Activated gamma-delta T cell treated with anti-CD3 and anti-CD28 coated beads, Interleukin-2, amount 50 U/mL, for 16 hours (primary cell): ENCODE measurements around the gene RNASEH2B.
A peak's percentile ranks its signal among the peaks of the same experiment; 100 is the strongest.

ENCODE experiments used
- DNase-seq: peaks from one replicate; pipeline ENCODE4 v3.0.0-alpha.2; 2020; ENCODE audit warnings: low read depth

The RNASEH2B gene

DNA sequence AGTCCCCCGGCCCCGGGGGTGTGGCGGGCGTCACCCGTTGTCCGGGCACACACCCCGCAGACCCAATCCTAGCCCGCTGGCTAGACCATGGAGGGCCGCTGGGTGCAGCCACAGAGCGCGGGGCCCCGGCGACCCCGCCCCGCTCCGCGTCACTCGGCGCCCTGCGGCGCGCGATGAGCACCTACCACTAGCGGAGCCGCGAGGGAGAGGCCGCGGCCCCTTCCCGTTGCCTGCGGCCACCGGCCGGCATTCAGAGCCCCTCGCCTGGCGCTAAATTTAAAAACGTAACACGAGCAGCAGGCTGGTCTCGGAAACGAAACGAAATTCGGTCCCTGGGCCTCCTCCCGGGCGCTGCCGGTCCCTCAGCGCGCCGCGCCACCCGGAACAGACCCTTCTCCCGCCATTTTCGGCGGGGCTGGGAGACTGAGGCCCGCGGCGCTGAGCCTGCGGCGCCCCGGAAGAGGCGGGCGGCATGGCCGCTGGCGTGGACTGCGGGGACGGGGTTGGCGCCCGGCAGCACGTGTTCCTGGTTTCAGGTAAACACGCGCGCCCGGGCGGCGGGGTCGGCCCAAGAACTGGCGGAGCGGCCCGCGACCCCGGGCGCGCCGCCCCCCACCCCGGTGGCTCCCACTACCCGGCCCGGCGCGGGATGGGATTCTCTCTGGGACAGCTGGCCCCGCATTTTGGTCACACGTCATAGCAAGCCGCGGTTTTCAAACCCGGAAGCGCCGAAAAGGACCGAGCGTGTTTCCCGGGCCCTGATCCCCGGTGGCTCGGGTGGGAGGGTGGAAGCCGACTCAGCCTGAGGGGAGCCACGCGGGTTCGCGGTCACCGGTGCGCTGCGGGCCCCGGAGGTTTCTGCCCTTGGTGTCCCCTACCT is at the start of gene RNASEH2B:
RNASEH2B (plus strand) TSS at position 187 of the 880 bp plus-strand sequence; CDS start at position 473, 286 bp downstream.
- peak; percentile 41 for DNase-seq

DNA sequence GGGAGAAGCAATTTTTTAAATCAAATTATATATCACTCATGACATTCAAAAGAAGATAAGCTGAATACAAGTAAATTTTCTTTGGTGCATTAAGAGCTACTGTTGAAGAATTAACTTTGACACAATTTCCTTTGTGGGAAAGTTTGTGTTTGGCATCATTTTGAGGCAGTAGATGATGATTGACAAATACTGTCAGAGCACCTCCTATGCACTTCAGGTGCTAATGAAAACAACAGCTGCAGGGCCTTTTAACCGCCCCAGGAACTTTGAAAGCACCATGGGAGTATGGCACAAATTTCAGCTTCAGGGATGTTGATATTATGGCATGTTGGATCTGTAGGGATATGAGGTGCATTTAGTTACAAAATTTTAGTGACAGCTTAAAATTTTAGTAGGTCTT is 45.1 kb upstream of the RNASEH2B start:
- DNase-seq, result no peak

- DNase-seq, result no peak
Measured at GRCh38 chr13:50866817-50867636, 42.6 kb upstream of the RNASEH2B start.

DNA sequence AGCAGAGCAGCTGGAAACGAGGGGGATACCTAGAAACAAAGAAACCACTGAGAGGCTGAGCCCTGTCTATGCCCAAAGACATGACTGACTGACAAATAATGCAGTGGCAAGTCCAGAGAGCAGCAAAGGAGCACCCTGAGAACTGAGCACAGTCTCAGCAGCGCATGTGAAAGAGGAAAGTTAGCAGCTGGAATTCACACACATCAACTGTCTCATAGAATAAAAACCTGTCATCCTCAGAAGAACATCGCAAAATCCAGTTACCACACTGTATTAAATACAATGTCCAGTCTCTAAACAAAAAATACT is 42.0 kb upstream of the RNASEH2B start:
- DNase-seq, result no peak

- DNase-seq, result no peak
Measured at GRCh38 chr13:50871405-50871804, 38.2 kb upstream of the RNASEH2B start.

DNA sequence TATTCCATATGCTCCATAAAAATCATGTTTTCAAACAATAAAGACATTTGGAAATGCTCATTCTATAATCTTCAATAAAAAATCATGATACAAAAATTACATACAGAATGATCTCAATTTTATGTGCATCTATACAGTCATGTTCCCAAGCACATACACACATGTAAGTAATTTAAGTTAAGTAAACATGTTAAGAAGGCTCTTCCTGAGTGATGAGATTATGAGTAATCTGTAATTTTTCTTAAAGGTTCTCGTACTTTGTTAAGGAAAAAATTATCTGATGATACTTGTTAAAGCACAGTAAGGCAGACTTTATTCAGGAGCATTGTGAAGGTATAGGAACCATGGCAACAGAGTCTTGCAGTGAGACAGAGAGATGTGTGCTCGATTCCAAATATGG is 36.1 kb upstream of the RNASEH2B start:
- DNase-seq, result no peak

- no peak for DNase-seq
Measured at GRCh38 chr13:50873991-50874390, 35.6 kb upstream of the RNASEH2B start.

GRCh38 chr13:50882816-50883435 is 26.7 kb upstream of the RNASEH2B start:
- DNase-seq, result no peak

- DNase-seq, result no peak
Measured at GRCh38 chr13:50883728-50884127, 25.9 kb upstream of the RNASEH2B start.

- DNase-seq, result no peak
Measured at GRCh38 chr13:50884265-50884664, 25.3 kb upstream of the RNASEH2B start.

DNA sequence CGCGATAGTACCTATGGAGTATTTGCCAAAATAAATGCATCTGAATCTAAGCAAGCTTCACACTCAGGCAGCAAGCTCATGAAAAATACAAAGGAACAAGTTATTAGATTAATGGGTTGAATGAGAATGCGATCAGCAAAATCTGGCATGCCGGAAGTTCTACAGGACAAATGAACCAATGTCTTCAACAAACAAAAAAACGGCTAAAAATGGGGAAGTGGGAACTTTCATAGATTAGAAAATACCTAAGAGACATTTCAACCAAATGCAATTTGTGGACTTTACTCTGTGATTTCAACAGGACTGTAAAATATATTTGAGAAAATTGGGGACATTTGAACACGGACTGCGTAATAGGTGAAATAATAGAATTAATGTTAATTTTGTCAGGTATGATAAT is 22.4 kb upstream of the RNASEH2B start:
- no peak for DNase-seq

DNA sequence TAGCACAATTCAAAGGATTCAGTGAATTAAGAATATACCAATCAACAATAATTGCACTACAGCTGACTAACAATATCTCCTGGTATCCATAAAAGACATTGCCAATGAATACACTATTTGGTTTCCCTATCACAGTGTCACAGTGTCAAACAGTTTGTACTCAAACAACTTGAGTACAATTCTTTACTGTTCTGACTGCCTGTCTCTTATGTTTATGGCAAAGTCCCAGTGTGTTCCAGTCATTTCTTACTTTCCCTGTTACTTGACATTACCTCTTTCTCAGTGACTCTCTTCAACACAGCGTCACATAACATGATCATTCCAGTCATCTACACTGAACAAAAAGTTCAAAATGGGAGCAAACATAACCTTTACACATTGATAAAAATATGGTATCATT is 21.2 kb upstream of the RNASEH2B start:
- DNase-seq, result no peak

GRCh38 chr13:50889317-50889716 is 20.3 kb upstream of the RNASEH2B start:
- no peak for DNase-seq

- DNase-seq, result no peak
Measured at GRCh38 chr13:50891206-50891605, 18.4 kb upstream of the RNASEH2B start.

DNA sequence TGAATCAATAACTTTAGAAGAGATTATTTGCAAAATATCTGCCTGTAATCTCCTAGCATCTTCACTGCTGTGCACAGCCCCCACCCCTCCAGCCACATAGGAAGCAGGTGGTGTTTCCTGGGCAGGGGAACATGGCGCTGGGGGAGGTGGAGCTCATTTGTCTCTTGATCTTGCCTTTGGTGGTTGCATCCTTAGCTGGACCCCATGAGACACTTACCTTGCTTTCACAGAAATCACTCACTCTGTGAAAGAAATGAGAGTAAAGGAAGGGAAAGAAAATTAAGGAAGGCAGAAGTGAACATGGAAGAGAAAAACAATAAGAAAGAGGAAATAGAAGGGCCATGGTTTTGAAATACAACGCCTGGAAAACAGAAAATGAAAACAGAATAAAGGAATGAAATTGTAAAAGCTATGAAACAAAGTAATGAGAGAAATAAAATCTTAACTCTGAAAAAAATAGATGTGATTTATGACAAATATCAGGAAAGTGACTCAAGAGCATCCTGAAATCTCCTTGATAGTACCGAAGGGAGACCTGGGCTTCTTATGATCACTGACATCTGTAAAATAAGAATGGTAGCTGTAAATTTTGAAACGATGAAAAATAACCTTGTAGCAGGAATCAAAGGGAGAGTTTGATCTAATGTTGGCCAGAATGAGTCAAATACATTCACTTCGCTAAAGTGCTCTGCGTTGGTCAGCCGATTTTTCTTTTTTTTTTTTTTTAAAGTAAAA is 17.2 kb upstream of the RNASEH2B start:
- no peak for DNase-seq

DNA sequence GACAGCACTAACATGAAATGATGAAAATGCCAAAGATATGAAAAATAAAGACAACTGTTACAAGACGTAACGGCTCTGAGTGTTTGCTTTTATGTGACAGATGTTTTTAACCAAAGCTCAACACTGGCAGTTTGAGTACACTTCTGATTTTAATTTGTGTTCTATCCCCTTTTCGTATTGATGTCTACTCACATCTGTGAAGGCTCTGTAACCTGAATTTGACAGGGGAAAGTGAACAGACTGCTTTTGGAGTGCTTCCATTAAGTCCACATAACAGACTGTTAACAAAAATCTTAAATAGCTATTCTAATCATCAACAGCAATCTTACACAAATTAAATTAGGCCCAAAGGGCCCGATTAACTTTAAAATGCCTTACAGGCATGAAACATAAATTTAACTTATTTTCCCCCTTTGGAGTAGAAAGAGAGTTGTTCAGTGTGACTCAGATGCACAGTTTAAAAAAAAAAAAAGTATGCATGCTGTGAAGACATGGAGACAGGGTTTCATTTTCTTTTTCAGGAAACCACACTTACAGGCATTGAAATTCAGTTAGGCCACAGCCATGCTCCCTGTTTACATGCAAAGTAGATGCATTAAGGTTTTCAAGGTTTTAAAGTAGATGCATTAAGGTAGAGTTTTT is 16.3 kb upstream of the RNASEH2B start:
- no peak for DNase-seq

GRCh38 chr13:50894012-50894411 is 15.6 kb upstream of the RNASEH2B start:
- DNase-seq, result no peak

DNA sequence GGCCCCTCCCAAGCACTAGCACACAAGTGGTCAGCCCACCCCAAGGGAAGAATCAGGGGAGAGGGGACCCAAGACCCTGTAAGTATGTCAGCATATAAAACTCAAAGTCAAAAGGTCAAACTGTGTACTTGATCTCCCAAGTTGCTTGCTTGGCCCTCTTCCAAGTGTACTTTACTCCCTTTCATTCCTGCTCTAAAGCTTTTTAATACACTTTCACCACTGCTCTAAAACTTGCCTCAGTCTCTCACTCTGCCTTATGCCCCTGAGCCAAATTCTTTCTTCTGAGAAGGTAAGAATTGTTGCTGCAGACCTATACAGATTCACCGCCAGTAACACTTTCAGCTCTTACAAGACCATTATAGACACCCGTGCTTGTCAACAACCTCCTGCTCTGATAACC is 15.1 kb upstream of the RNASEH2B start:
- no peak for DNase-seq

GRCh38 chr13:50898338-50898737 is 11.3 kb upstream of the RNASEH2B start:
- no peak for DNase-seq

DNA sequence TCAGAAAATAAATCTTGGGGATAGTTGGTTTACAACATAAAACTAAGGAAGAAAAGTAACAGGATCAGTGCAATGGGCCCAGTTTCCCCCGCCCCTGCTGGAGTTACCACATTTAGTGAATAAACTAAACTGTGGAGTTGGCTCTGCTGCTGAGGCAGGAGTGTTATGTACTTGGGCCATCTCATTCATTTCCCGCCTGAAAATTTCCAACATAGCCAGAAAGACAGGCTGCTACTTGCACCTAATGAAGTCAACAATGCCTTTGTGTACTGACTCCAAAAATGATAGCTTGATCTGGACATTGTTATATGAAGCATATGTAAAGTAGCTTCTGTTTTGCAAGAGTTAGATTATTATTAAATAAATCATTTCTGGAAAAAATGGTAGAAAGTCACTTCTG is 7.9 kb upstream of the RNASEH2B start:
- no peak for DNase-seq

DNA sequence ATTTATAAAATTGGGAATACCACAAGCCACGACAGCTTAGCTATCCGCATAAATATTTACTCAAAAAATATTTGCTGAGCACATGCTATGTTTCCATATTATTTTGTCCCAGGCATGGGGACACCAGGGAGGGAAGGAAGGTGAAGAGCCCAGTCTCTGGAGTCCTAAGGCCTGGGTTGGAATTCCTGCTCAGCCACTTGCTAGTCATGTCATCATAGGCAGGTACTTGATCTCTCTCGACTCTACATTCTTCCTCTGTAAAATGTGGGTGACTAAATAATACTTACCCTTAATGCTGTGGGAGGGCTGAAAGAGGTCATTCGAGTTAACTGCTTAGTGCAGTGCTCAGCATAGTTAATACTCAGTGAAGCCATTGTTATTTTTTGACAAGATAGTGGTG is 4.3 kb upstream of the RNASEH2B start:
- no peak for DNase-seq

- DNase-seq, result no peak
Measured at GRCh38 chr13:50907781-50908180, 1.8 kb upstream of the RNASEH2B start.
